Glutamatergic neuron (in vitro differentiated cells): ENCODE results near the gene CEP85. TPM values are rescaled to one million over a fixed set of nuclear protein-coding genes. Genes with fewer than 3 reads are reported as not detected.

Source experiments
- DNase-seq: peaks from one replicate; pipeline ENCODE4 v3.0.0; 2022
- H3K27ac Mint-ChIP-seq: one replicate; pipeline ENCODE4 v1.8.0; 2020; ENCODE audit warnings: mild to moderate bottlenecking, mixed read lengths, inconsistent platforms; ENCODE audit not compliant: unreplicated experiment
- H3K27me3 Mint-ChIP-seq: one replicate; pipeline ENCODE4 v1.8.0; 2020; ENCODE audit warnings: mild to moderate bottlenecking, moderate library complexity, mixed read lengths, inconsistent platforms; ENCODE audit not compliant: unreplicated experiment
- H3K36me3 Mint-ChIP-seq: one replicate; pipeline ENCODE4 v1.8.0; 2020; ENCODE audit warnings: mild to moderate bottlenecking, mixed read lengths, inconsistent platforms; ENCODE audit not compliant: unreplicated experiment
- H3K4me1 Mint-ChIP-seq: one replicate; pipeline ENCODE4 v1.8.0; 2020; ENCODE audit warnings: mild to moderate bottlenecking, low read depth, mixed read lengths, inconsistent platforms; ENCODE audit not compliant: unreplicated experiment
- H3K4me3 Mint-ChIP-seq: one replicate; pipeline ENCODE4 v1.8.0; 2020; ENCODE audit warnings: mild to moderate bottlenecking, mixed read lengths, inconsistent platforms; ENCODE audit not compliant: unreplicated experiment
- H3K9me3 Mint-ChIP-seq: one replicate; pipeline ENCODE4 v1.8.0; 2020; ENCODE audit warnings: mild to moderate bottlenecking, moderate library complexity, mixed read lengths, inconsistent platforms; ENCODE audit not compliant: unreplicated experiment
- total RNA-seq: library from RNA; stranded (reverse); fragmentation: NEBNext Ultra II Directional; extraction: Animal tissue kit (Norgen Biotek cat#: 25700); gene quantifications from one replicate; pipeline ENCODE4 v1.2.1, GENCODE V29; 2021; ENCODE audit not compliant: unreplicated experiment
- TF ChIP-seq, protein P1 (sequence below): fragments of 200-600 bp; sonication (generic); IDR thresholded peaks from one replicate; pipeline ENCODE4 v1.5.0; 2021; ENCODE audit not compliant: partially characterized antibody, unreplicated experiment

CEP85 gene
- total RNA-seq, 1 donor from 2014 or later: 28.2 TPM

DNA sequence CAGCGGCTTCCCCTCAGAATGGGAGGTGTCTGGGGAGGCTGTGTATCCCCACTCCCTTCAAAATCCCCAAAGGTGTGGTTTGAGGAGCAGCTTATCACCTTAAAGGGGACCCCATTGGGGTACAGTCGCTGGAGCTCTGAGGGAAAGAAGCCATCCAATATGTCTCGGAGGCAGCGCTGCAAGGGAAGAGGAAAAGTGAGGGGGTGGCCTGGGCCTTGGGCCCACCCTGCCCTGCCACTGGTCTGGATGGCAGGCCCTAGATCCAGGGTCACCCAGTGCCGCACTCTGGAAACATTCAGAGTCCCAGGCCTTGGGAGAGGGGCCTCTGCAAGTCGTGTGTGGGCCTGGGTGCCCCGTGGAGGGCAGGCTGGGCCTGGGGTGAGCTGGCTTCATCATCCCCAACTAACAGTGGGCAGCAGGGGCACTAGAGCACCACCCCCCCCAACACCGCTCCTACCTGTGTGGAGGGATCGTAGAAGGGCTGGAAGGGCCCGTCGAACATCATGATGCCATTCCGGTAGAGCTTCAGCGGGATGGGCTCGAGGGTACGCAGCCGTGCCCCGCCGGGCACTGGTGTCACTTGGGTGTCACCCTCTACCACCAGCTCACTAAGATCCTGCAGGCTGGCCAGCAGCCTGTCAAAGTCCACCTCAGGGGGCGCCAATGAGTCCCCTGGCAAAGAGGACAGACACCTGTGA lies 51.5 kb downstream of the CEP85 start:
- H3K4me1 Mint-ChIP-seq: peaks cover 53% of the 10 kb centered on the region
- peak overlapping the region; percentile 34 for H3K4me3 Mint-ChIP-seq
- peak; percentile 59 for DNase-seq
- TF ChIP-seq, protein P1, sequence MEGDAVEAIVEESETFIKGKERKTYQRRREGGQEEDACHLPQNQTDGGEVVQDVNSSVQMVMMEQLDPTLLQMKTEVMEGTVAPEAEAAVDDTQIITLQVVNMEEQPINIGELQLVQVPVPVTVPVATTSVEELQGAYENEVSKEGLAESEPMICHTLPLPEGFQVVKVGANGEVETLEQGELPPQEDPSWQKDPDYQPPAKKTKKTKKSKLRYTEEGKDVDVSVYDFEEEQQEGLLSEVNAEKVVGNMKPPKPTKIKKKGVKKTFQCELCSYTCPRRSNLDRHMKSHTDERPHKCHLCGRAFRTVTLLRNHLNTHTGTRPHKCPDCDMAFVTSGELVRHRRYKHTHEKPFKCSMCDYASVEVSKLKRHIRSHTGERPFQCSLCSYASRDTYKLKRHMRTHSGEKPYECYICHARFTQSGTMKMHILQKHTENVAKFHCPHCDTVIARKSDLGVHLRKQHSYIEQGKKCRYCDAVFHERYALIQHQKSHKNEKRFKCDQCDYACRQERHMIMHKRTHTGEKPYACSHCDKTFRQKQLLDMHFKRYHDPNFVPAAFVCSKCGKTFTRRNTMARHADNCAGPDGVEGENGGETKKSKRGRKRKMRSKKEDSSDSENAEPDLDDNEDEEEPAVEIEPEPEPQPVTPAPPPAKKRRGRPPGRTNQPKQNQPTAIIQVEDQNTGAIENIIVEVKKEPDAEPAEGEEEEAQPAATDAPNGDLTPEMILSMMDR: peak; percentile 1
- H3K9me3 Mint-ChIP-seq: peaks cover 14% of the 10 kb centered on the region
- peak overlapping the region; percentile 89 for H3K27ac Mint-ChIP-seq
- peaks cover 18% of the 10 kb centered on the region for H3K27me3 Mint-ChIP-seq
- H3K36me3 Mint-ChIP-seq: no peaks in the 10 kb centered on the region

DNA sequence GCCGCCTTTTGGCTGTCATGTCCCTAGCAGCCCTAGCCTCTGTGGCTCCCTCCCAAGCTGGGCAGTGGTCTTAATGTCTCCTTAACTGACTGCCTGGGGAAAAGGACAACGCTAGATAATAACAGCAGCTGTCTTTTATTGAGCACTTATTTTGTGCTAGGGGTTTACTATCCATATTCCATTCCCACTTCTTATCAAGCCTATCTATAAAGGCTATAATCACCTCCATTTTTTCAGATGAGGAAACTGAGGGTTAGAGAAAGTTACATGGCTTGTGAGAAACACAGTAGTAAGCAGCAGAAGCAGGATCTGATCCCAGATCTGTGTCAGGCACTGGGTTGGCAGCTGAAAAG lies 52.0 kb downstream of the CEP85 start:
- Mint-ChIP-seq H3K27me3 (peaks cover 17% of the 10 kb centered on the region), H3K9me3 (peaks cover 13% of the 10 kb centered on the region), H3K27ac (peak overlapping the region; percentile 97), H3K4me1 (peaks cover 51% of the 10 kb centered on the region), H3K36me3 (no peaks in the 10 kb centered on the region), H3K4me3 (no peak overlapping the region)
- DNase-seq: no peak
- TF ChIP-seq, protein P1: no peak

DNA sequence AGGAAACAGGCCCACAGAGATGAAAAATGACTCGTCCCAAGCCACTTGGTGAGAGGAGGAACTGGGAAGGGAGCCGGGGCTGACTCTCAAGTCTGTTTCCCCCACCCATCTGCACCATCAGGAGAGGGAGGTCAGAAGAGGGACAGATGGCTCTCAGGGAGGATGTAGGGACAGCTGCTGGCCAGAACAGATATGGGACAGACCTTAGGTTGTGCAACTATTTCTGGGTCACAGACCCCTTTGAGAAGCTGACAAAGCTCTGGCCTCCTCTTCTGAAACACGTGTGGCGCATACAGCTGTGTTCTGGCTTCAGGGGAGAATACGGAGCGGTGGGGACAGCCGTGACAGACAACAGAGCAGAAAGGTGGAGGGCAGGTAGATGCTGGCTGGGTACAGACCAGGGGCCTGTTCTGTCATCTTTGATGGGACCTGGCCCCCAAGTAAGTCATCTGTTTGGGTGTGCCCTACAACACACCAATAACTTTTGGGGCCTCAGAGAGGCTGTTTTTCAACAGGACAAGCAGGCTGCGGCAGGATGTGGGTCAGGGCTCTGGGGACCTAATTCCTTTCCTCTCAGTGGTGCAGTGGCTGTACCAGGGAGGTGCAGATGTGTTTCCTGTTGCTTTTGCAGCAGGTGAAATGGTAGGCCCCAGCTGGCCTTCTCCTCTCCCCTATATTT lies 53.2 kb downstream of the CEP85 start:
- H3K27me3 Mint-ChIP-seq: peaks cover 11% of the 10 kb centered on the region
- H3K9me3 Mint-ChIP-seq: peaks cover 14% of the 10 kb centered on the region
- H3K4me1 Mint-ChIP-seq: peaks cover 46% of the 10 kb centered on the region

DNA sequence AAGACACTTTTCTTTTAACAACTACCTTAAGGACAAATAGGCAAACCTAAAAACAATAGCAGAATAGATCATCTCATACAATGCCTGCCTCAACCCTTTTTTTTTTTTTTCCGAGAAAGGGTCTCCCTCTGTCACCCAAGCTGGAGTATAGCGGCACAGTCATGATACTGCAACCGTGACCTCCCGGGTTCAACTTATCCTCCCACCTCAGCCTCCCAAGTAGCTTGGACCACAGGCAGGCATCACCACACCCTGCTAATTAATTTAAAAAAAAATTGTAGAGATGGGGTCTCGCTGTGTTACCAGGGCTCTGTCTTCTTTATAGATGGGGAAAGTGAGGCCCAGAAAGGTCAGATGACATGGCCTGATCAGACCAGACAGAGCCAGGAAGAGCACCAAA lies 53.8 kb downstream of the CEP85 start:
- H3K27ac Mint-ChIP-seq: peak overlapping the region; percentile 97
- peak overlapping the region; percentile 39 for H3K4me3 Mint-ChIP-seq
- DNase-seq: no peak
- H3K27me3 Mint-ChIP-seq: peaks cover 11% of the 10 kb centered on the region
- peaks cover 40% of the 10 kb centered on the region for H3K4me1 Mint-ChIP-seq
- no peaks in the 10 kb centered on the region for H3K36me3 Mint-ChIP-seq
- TF ChIP-seq, protein P1: no peak
- peaks cover 14% of the 10 kb centered on the region for H3K9me3 Mint-ChIP-seq

More for the DNA sequence above, 53.2 kb downstream of the CEP85 start:
- TF ChIP-seq, protein P1: no peak
- H3K4me3 Mint-ChIP-seq: peak overlapping the region; percentile 79
- peak overlapping the region; percentile 97 for H3K27ac Mint-ChIP-seq
- H3K36me3 Mint-ChIP-seq: no peaks in the 10 kb centered on the region
- peak; percentile 42 for DNase-seq
